Cardiac fibroblast (primary cell): ENCODE measurements around the gene MRPL40.
A peak's percentile ranks its signal among the peaks of the same experiment; 100 is the strongest.

Experiments
- DNase-seq, 2 donors: peaks; one replicate each; pipeline versions ENCODE4 v3.0.0 to v3.0.0-alpha.2; 2010; ENCODE audit warnings: low read depth in 2 of 2
- H3K4me3 ChIP-seq, 2 donors: replicated peaks in 1 of 2; 1 replicate in 1 of 2; 2 replicates in 1 of 2; pipeline ENCODE4 v1.5.1; 2011; ENCODE audit warnings: low read depth in 2 of 2, low read length in 2 of 2, mild to moderate bottlenecking in 2 of 2, moderate library complexity in 1 of 2
- TF ChIP-seq, protein P1 (sequence below): IDR thresholded peaks from one replicate; pipeline ENCODE4 v1.5.1; 2011; ENCODE audit warnings: low read depth, mild to moderate bottlenecking, low read length, inconsistent platforms

The MRPL40 gene

DNA sequence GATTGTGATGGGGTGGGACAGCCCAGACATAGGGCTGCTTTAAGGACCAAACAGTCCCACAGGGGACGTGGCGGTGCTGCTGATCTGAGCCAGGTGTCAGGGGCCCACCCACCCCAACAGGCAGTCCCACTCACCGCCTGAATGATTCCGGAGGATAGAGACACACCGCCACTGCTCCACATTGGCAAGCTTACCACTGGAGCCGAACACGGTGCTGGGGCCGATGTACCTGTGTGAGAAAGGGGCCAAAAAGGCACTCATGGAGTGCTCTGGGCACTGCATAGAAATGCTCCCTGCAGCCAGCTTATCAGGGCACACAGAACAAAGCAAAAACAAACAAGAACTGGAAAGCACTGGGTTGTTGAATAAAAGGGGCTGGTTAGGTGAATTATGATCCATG lies 26.7 kb upstream of the MRPL40 start:
- DNase-seq = no peak
- TF ChIP-seq, protein P1, sequence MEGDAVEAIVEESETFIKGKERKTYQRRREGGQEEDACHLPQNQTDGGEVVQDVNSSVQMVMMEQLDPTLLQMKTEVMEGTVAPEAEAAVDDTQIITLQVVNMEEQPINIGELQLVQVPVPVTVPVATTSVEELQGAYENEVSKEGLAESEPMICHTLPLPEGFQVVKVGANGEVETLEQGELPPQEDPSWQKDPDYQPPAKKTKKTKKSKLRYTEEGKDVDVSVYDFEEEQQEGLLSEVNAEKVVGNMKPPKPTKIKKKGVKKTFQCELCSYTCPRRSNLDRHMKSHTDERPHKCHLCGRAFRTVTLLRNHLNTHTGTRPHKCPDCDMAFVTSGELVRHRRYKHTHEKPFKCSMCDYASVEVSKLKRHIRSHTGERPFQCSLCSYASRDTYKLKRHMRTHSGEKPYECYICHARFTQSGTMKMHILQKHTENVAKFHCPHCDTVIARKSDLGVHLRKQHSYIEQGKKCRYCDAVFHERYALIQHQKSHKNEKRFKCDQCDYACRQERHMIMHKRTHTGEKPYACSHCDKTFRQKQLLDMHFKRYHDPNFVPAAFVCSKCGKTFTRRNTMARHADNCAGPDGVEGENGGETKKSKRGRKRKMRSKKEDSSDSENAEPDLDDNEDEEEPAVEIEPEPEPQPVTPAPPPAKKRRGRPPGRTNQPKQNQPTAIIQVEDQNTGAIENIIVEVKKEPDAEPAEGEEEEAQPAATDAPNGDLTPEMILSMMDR = no peak
- H3K4me3 ChIP-seq = no peak overlapping the region

DNA sequence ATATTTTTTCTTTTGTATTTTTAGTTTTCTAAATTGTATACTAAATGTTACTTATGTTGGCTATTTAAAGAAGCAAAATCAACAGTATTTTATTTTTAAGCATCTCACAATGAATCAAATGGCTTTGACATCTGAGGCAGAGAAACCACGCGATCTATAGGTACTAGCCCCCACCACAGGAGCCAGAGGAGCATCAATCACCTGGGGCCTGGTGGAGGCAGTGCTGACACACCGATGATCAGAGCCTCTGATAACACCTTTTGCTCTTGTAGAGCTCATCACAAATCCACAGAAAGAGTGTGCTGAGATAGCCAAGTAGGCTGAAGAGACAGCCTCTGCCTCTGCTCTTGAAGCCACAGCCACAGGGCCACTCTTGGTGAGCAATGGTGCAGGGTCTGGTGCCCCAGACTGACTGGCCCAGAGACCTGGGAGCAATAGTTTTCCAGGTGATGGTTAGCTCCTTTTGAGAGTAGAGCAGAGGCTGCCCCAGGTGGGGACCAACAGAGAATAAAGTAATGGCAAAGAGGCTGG lies 26.0 kb upstream of the MRPL40 start:
- TF ChIP-seq, protein P1 = no peak
- DNase-seq = no peak
- H3K4me3 ChIP-seq = no peak overlapping the region

DNA sequence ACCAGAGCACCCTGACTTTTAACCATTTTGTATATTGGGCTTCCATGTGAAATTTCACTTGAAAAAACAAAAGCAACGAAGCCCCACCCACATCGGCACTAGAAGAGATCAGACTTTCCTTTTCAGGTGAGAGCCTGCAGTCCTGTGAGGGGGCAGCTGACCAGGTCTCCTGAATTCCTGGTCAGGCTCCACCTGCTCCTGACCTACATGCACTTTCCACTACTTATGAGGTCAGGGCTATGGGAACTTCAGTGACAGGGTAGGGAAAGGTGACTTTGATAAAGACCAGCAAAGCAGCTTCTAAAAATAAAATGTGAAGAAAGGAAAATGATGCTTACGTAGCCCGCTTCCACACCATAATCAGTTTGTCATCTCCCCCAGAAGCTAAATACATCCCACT lies 25.5 kb upstream of the MRPL40 start:
- no peak overlapping the region for H3K4me3 ChIP-seq
- TF ChIP-seq, protein P1 = no peak
- no peak for DNase-seq

DNA sequence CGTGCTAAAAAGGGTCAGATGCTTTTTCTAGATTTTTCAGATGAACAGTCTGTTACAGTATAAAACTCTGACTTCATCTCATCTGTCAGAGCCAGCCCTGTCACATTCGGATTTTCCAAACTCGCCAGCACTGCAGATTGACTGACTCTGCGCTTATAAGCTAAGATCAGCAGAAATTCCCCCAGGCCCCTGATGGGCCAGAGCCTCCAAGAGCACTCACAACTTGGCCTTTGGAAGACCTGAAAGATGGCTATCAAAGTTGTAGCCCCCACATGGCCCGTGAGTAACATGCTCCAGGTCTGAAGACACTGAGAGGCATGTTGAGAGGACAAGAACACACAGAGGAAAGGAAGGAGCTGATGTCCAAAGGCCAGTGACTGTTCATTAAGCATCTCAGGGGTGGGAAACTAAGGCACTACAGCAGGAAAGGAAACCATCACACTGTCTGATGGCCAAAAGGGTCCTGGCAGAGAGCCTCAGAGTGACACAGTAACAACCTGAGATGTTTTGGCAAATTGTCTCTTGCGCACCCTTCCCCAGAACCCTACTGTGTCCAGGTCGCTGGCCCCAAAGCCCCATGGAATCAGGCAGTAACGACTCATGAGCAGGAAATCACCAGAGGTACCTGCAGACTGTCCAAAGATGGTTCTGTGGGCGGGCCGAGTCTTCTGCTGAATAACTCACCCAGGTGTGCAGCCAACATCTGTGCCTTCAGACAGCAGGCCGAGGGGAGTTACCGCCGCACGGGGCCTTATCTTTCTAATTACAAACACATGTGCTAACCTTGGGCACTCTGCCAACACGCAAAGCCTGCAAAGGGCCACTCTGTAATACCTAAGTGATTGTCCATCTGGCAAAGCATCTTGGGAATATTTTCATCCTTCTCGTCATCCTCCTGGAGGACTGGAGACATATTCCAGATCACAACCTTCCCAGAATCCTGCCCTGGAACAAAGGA lies 24.4 kb upstream of the MRPL40 start:
- TF ChIP-seq, protein P1 = no peak
- H3K4me3 ChIP-seq = no peak overlapping the region
- DNase-seq = peak; percentile 16 to 41

DNA sequence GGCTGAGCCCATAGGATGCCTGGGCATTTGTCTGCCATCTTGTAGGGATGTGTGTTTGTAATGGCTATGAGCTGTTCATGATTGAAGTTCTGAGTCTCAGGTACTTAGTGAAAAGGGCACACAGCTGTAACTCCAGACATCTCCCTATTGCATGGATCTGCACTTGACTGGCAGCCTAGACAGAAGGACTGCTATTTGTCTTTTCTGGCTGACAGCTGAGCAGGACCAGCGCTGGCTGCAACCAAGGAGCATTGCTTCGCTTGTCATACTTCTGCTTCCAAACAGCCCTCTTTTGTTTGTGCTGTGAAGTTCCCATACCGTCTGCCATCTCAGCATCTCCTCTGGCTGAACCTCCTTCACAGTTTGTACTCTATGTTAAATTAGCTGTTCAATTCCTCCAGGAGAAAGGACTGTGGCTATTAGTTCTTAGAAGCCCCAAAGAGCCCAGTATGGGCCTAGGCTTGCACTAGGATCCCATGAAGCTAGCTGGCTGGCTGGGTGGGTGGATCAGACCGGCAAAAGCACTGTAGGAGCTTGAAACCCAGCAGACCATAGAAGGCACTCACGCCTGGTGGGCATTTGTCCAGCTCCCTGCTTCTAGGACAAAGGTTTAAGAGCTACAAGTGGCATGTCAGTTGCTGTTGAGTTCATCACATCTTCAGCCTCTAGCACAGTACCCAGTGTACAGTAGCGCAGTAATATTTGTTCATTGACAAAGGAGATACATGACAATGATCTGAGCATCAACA lies 21.2 kb upstream of the MRPL40 start:
- DNase-seq = no peak
- TF ChIP-seq, protein P1 = no peak
- H3K4me3 ChIP-seq = no peak overlapping the region

DNA sequence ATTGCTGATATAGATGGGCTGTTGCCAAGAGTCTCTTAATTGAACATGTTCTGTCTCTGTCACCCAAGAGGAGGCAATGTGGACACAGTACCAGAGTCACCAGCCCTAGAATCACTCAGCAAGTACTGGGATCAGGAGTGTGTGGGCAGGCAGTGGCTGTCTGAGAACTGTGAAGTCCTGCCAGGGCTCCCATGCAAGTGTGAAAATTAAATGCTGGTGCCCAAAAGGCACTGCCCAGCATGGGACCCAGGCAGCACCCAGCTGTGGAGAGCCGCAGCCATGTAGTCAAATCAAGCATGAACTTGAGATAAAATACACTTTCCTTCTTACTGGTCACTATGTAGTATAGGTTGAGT lies 20.7 kb upstream of the MRPL40 start:
- no peak for DNase-seq
- H3K4me3 ChIP-seq = no peak overlapping the region
- TF ChIP-seq, protein P1 = no peak
